Common myeloid progenitor, CD34-positive (primary cell): ENCODE measurements around the gene ALDOA. TPM values are rescaled to one million over a fixed set of nuclear protein-coding genes. Genes with fewer than 3 reads are reported as not detected.
"Not testable (repeated sequence)": the region's sequence is repeated elsewhere in the genome, so short reads cannot be mapped to it uniquely, and the experiment has no call there.

Experiments used
- CTCF ChIA-PET: fragments of 350-600 bp; sonication (Branson Sonifier 250); formaldehyde crosslinking; loops from one replicate; lab custom pipeline; 2021; ENCODE audit warnings: antibody characterized with exemption; lab: Charles Lee
- POLR2A ChIA-PET: fragments of 350-600 bp; sonication (Branson Sonifier 250); formaldehyde crosslinking; loops from one replicate; lab custom pipeline; 2021; ENCODE audit warnings: antibody characterized with exemption; lab: Charles Lee
- DNase-seq, 3 donors: peaks; one replicate each; pipeline versions ENCODE4 v3.0.0 to v3.0.0-alpha.2; 2013
- H3K27ac ChIP-seq, 2 experiments: 1 replicate in 1 of 2; 2 replicates in 1 of 2; pipeline ENCODE4 v1.7.0; 2013; ENCODE audit warnings: inconsistent platforms in 2 of 2, low read length in 2 of 2, mild to moderate bottlenecking in 2 of 2, low read depth in 1 of 2, moderate library complexity in 1 of 2; ENCODE audit not compliant: severe bottlenecking in 2 of 2, insufficient read depth in 1 of 2, poor library complexity in 1 of 2
- H3K27me3 ChIP-seq, 5 experiments: replicated peaks in 2 of 5; 1 replicate in 3 of 5; 2 replicates in 2 of 5; pipeline versions ENCODE4 v1.6.1 to v1.7.0; 2013; ENCODE audit warnings: low read length in 4 of 5, mild to moderate bottlenecking in 2 of 5, moderate library complexity in 2 of 5, inconsistent platforms in 1 of 5; ENCODE audit not compliant: insufficient read depth in 5 of 5, control insufficient read depth in 4 of 5
- H3K36me3 ChIP-seq, 4 experiments: 1 replicate in 2 of 4; 2 replicates in 2 of 4; pipeline versions ENCODE4 v1.6.1 to v1.7.0; 2013; ENCODE audit warnings: low read length in 3 of 4, control low read depth in 1 of 4, mild to moderate bottlenecking in 1 of 4; ENCODE audit not compliant: control insufficient read depth in 4 of 4, insufficient read depth in 4 of 4
- H3K4me1 ChIP-seq, 4 experiments: 1 replicate in 3 of 4; 2 replicates in 1 of 4; pipeline versions ENCODE4 v1.6.1 to v1.7.1; 2013; ENCODE audit warnings: low read length in 3 of 4, mild to moderate bottlenecking in 3 of 4, control low read depth in 1 of 4, inconsistent platforms in 1 of 4, moderate library complexity in 1 of 4; ENCODE audit not compliant: control insufficient read depth in 4 of 4, insufficient read depth in 4 of 4; ENCODE audit errors: control extremely low read depth in 1 of 4
- H3K4me3 ChIP-seq, 7 experiments: 1 replicate in 4 of 7; 2 replicates in 3 of 7; pipeline versions ENCODE4 v1.5.1 to v1.7.0; 2013; ENCODE audit warnings: mild to moderate bottlenecking in 7 of 7, low read length in 6 of 7, moderate library complexity in 6 of 7, inconsistent platforms in 2 of 7, low read depth in 2 of 7, control low read depth in 1 of 7; ENCODE audit not compliant: insufficient read depth in 4 of 7, control insufficient read depth in 1 of 7; ENCODE audit errors: extremely low read depth in 1 of 7
- H3K9me3 ChIP-seq, 5 experiments: 1 replicate in 4 of 5; 2 replicates in 1 of 5; pipeline versions ENCODE4 v1.6.1 to v1.7.1; 2013; ENCODE audit warnings: low read length in 4 of 5, mild to moderate bottlenecking in 2 of 5, inconsistent platforms in 1 of 5, low read depth in 1 of 5, moderate library complexity in 1 of 5; ENCODE audit not compliant: control insufficient read depth in 4 of 5, insufficient read depth in 2 of 5; ENCODE audit errors: control extremely low read depth in 1 of 5
- WGBS: methylation state at CpG from one replicate; pipeline ENCODE4 v1.1.5; 2013; ENCODE audit not compliant: insufficient coverage; 5-methylcytosine and 5-hydroxymethylcytosine counted together
- polyA plus RNA-seq: library from polyadenylated mRNA; unstranded; fragments of 120-200 nt; gene quantifications from one replicate; pipeline ENCODE4 v1.2.1, GENCODE V29; 2013

The ALDOA gene
- 520 TPM for polyA plus RNA-seq

DNA sequence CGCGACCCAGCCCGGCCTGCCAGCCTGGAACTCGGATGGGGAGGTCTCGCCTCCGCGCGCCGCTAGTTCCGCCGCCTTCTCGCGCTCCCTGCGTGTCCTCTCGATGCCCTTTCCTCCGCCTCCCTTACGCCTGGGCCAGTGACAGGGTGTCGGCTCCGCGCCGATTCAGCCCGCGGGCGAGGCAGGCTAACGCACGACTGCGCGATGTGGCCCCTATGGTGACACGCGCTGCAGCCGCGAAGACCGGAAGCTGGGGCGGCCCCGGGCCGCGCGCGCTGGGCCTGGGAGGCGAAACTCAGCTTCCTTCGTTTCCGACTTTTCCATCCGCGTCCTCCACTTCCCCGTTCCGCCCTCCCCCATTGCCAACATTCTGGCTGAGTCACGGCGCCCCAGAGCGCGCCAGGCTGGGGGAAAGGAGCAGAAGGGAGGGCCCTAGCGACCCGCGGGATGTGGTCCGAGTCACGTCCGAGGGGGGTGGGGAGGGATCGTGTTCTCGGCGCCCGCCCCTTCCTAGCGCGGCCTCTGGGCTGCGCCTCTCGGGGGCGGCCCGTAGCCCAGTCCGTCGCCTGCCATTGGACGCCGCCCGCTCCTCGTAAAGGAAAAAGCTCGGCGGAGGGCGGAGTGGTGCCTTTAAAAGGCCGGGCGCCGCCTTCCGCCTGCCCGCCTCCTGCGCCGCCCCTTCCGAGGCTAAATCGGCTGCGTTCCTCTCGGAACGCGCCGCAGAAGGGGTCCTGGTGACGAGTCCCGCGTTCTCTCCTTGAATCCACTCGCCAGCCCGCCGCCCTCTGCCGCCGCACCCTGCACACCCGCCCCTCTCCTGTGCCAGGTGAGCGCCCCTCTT, at the start of gene ALDOA:
Gene ALDOA (plus strand): TSS at position 659 of the 841 bp plus-strand sequence. CDS start 1,138 bp downstream, outside the sequence.
- Histone ChIP-seq H3K4me3 (peak within 1 kb of the TSS; percentile 82 to 99 (median 93)), H3K4me1 (peaks cover 0 to 38% (median 35%) of the 10 kb centered on the region in 4 experiments), H3K27ac (peak within 1 kb of the TSS; percentile 82 to 91), H3K36me3 (peaks cover 7 to 39% (median 31%) of the 10 kb centered on the region in 4 experiments), H3K27me3 (no peaks in the 10 kb centered on the region), H3K9me3 (no peaks in the 10 kb centered on the region)
- DNase-seq = peak; percentile 98 to 99 (median 99)
- ChIA-PET CTCF (interaction anchor here (0.9 to 19.2 kb wide), 11 partner anchors 8 to 120 kb away, joined by 3 to 235 read pairs (median 4); partner anchors contain the start of genes PPP4C, TBX6 and YPEL3), POLR2A (interaction anchor here (0.6 to 2.6 kb wide), 10 partner anchors 9 to 399 kb away, joined by 3 to 20 read pairs (median 4); partner anchors contain the start of genes CORO1A, PPP4C, TAOK2 and TBX6)
- under 1% methylated on average over 86 of the region's 99 CpGs for WGBS

DNA sequence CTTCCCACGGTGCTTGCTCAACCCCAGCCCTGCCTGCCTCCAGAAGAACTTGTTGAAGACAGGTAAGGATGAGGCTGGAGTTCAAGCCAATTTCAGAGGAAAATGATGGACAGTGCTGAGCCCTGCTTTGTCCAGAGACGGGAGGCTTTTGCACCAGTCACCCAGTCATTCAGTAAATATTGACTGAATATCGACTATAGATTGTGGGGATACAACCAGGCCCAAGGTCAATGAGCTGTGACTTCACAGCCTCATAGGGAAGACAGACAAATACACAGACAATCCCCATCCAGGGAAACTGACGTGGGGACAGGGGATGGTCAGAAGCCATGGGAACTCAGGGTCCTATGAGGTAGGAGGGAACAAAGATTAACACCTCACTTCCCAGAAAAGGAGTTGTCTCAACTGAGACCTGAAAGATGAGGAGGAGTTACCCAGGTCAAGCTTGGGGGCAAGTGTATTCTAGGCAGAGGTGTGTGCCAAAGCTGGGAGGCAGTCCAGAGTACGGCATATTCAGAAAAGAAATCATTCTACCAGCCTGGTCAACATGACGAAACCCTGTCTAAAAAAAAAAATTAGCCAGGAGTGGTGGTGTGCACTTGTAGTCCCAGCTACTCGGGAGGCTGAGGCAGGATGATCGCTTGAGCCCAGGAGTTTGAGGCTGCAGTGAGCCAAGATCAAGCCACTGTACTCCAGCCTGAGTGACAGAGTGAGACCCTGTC, 48.8 kb upstream of the ALDOA start:
- 86% methylated on average over 6 of the region's 8 CpGs for WGBS
- Histone ChIP-seq H3K4me1 (peaks cover 0 to 12% (median 10%) of the 10 kb centered on the region in 4 experiments), H3K27me3 (peaks cover 0 to 12% (median 9%) of the 10 kb centered on the region in 5 experiments), H3K27ac (no peak overlapping the region), H3K4me3 (no peak overlapping the region), H3K9me3 (no peaks in the 10 kb centered on the region), H3K36me3 (no peaks in the 10 kb centered on the region)
- ChIA-PET CTCF (no interaction called here), POLR2A (no interaction called here)
- no peak for DNase-seq

DNA sequence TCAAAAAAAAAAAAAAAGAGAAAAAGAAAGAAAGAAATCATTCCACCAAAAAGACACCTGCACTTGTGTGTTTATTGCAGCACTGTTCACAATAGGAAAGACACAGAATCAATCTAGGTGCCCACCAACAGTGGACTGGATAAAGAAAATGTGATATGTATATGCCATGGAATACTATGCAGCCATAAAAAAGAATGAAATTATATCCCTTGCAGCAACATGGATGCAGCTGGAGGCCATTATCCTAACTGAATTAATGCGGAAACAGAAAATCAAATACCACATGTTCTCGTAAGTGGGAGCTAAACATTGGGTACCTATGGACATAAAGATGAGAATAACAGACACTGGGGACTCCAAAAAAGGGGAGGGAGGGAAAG, 48.3 kb upstream of the ALDOA start:
- H3K4me1 ChIP-seq = peaks cover 0 to 11% (median 7%) of the 10 kb centered on the region in 4 experiments
- no peak overlapping the region for H3K4me3 ChIP-seq
- ChIA-PET CTCF (interaction anchor here (0.8 to 0.9 kb wide), 2 partner anchors 13 to 15 kb away, joined by 3 read pairs; no protein-coding TSS in a partner anchor), POLR2A (no interaction called here)
- peaks cover 0 to 7% (median 5%) of the 10 kb centered on the region in 5 experiments for H3K27me3 ChIP-seq
- DNase-seq = no peak
- no peaks in the 10 kb centered on the region for H3K36me3 ChIP-seq
- WGBS = 100% methylated on average over 1 of the region's 2 CpGs
- H3K27ac ChIP-seq = no peak overlapping the region
- H3K9me3 ChIP-seq = no peaks in the 10 kb centered on the region

DNA sequence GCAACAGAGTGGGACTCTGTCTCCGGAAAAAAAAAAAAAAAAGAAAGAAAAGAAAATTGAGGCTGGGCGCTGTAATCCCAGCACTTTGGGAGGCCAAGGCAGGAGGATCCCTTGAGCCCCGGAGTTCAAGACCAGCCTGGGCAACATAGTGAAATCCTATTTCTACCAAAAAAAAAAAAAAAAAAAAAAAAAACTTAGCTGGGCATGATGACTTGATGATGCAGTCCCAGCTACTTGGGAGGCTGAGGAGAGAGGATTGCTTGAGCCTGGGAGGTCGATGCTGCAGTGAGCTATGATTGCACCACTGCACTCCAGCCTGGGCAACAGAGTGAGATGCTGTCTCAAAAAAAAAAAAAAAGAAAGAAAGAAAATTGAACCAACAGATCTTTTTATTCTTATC, 47.6 kb upstream of the ALDOA start:
- POLR2A ChIA-PET = interaction anchor here (0.6 kb wide), 1 partner anchor 280 kb away, joined by 4 read pairs; no protein-coding TSS in a partner anchor
- DNase-seq, H3K4me3 ChIP-seq, H3K9me3 ChIP-seq, H3K36me3 ChIP-seq, H3K27me3 ChIP-seq, H3K27ac ChIP-seq: not testable (repeated sequence)
- CTCF ChIA-PET = interaction anchor here (0.8 to 1.6 kb wide), 5 partner anchors 10 to 169 kb away, joined by 3 read pairs; no protein-coding TSS in a partner anchor
- 100% methylated on average over 1 of the region's 4 CpGs for WGBS
- peaks cover 0 to 11% (median 7%) of the 10 kb centered on the region in 4 experiments for H3K4me1 ChIP-seq

DNA sequence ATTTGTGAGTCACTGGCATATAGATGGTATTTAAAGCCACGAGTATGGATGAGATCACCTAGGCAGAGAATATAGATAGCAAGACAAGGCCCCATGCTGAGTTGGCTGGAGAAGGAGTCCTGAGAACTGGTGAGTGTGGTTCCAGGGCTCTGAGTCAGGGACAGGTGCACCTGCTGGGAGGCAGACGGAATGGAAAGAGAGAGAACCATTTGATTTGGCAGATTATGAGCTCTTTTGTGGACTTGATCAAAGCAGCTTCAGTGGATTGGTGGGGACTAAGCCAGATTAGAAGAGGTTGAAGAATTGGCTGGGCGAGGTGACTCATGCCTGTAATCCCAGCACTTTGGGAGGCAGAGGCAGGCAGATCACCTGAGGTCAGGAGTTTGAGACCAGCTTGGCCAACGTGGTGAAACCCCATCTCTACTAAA, 46.8 kb upstream of the ALDOA start:
- H3K27me3 ChIP-seq = peaks cover 0 to 3% (median 0%) of the 10 kb centered on the region in 5 experiments
- peaks cover 0 to 11% (median 7%) of the 10 kb centered on the region in 4 experiments for H3K4me1 ChIP-seq
- no peak overlapping the region for H3K4me3 ChIP-seq
- H3K9me3 ChIP-seq = no peaks in the 10 kb centered on the region
- WGBS = 100% methylated on average over 3 of the region's 4 CpGs
- no peak for DNase-seq
- POLR2A ChIA-PET = no interaction called here
- no peak overlapping the region for H3K27ac ChIP-seq
- CTCF ChIA-PET = interaction anchor here (0.8 to 1.6 kb wide), 5 partner anchors 9 to 211 kb away, joined by 3 read pairs; partner anchors contain the start of gene TLCD3B
- no peaks in the 10 kb centered on the region for H3K36me3 ChIP-seq

DNA sequence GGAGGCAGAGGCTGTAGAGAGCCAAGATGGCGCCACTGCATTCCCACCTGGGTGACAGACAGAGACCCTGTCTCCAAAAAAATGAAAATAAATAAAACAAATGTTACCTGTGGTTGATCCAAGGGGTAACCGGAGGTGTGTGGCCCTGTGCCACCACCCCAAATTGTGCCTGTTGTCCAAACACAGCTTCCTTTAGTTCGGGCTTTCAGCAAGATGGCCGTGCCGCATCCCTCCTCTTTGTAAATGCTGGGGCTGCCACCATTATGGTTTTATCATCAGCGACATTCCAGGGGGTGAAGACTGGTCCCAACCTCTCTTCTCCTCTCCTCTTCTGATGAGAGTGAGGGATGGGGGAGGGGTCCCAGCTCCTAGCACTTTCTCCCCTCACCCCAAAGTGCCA, 42.7 kb upstream of the ALDOA start, which contains the start of gene C16orf92:
Gene C16orf92 (plus strand): TSS at position 312 of the 400 bp plus-strand sequence. CDS start 143 bp downstream, outside the sequence.
- H3K9me3 ChIP-seq = no peaks in the 10 kb centered on the region
- ChIA-PET POLR2A (no interaction called here), CTCF (interaction anchor here (0.9 to 2.5 kb wide), 6 partner anchors 9 to 215 kb away, joined by 3 to 18 read pairs (median 3); partner anchors contain the start of gene TLCD3B)
- no peak for DNase-seq
- no peak within 1 kb of the TSS for H3K27ac ChIP-seq
- no peak within 1 kb of the TSS for H3K4me3 ChIP-seq
- H3K27me3 ChIP-seq = peaks cover 0 to 19% (median 8%) of the 10 kb centered on the region in 5 experiments
- H3K36me3 ChIP-seq = no peaks in the 10 kb centered on the region
- peaks cover 0 to 11% (median 7%) of the 10 kb centered on the region in 4 experiments for H3K4me1 ChIP-seq
- 89% methylated on average over 4 of the region's 6 CpGs for WGBS
